Activated CD8-positive, alpha-beta T cell treated with anti-CD3 and anti-CD28 coated beads for 36 hours (primary cell): ENCODE measurements around the gene NAALADL2. TPM values are rescaled to one million over a fixed set of nuclear protein-coding genes. Genes with fewer than 3 reads are reported as not detected.

Experiments used
- ATAC-seq: fragments of 200-7000 bp; cut with Tn5 transposase; one replicate; pipeline ENCODE4 v1.10.0; 2021; ENCODE audit warnings: mild to moderate bottlenecking, moderate library complexity
- CTCF ChIA-PET: fragments of 350-600 bp; sonication (Branson Sonifier 250); formaldehyde crosslinking; loops from one replicate; lab custom pipeline; 2021; ENCODE audit warnings: antibody characterized with exemption; lab: Charles Lee
- POLR2A ChIA-PET: fragments of 350-600 bp; sonication (Branson Sonifier 250); formaldehyde crosslinking; loops from one replicate; lab custom pipeline; 2021; ENCODE audit warnings: antibody characterized with exemption; lab: Charles Lee
- DNase-seq: peaks from one replicate; pipeline ENCODE4 v3.0.0-alpha.2; 2020
- H3K27ac Mint-ChIP-seq: one replicate; pipeline ENCODE4 v1.8.0; 2021; ENCODE audit warnings: mild to moderate bottlenecking, mixed read lengths
- H3K27me3 Mint-ChIP-seq: one replicate; pipeline ENCODE4 v1.8.0; 2021; ENCODE audit warnings: mixed read lengths
- H3K36me3 Mint-ChIP-seq: one replicate; pipeline ENCODE4 v1.8.0; 2021; ENCODE audit warnings: low read depth, mixed read lengths
- H3K4me1 Mint-ChIP-seq: one replicate; pipeline ENCODE4 v1.8.0; 2021; ENCODE audit warnings: low read depth, mixed read lengths
- H3K4me3 Mint-ChIP-seq: one replicate; pipeline ENCODE4 v1.8.0; 2021; ENCODE audit warnings: mild to moderate bottlenecking, moderate library complexity, mixed read lengths
- H3K9me3 Mint-ChIP-seq: one replicate; pipeline ENCODE4 v1.8.0; 2021; ENCODE audit warnings: mixed read lengths
- intact Hi-C: fragments of 100-400 bp; cut with micrococcal nuclease; formaldehyde crosslinking; loops from one replicate; pipeline ENCODE4 v1.10.0; 2022
- total RNA-seq, 2 experiments: library from RNA; stranded (reverse); gene quantifications; one replicate each; pipeline ENCODE4 v1.2.3, GENCODE V29; 2021
- TF ChIP-seq, protein P1 (sequence below): fragments of 200-600 bp; IDR thresholded peaks from one replicate; pipeline ENCODE4 v1.8.0; 2022; ENCODE audit warnings: antibody characterized with exemption, mild to moderate bottlenecking

Gene NAALADL2
- total RNA-seq, 2 experiments from 2014 or later = 0.60 TPM; not detected in 1

DNA sequence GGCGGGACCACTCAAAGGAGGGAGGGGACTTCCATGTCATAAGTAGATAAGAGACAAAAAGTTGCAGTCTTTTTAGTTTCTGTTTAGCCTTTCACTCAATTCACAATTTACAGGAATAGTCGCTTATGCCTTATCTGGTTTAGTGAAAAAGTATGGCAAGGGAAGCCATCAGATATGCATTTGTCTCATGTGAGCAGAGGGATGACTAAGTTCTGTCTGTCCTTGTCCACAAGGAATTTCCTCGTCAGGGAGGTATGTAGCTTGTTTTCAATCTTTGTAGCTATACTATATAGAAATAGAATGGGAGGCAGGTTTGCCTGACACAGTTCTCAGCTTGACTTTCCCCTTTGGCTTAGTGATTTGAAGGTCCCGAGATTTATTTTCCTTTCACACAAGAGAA lies 882.8 kb downstream of the NAALADL2 start:
- H3K36me3 Mint-ChIP-seq = no peaks in the 10 kb centered on the region
- CTCF ChIA-PET = no interaction called here
- intact Hi-C loops = no loop called here
- no peak for DNase-seq
- H3K27ac Mint-ChIP-seq = no peak overlapping the region
- POLR2A ChIA-PET = no interaction called here
- TF ChIP-seq, protein P1, sequence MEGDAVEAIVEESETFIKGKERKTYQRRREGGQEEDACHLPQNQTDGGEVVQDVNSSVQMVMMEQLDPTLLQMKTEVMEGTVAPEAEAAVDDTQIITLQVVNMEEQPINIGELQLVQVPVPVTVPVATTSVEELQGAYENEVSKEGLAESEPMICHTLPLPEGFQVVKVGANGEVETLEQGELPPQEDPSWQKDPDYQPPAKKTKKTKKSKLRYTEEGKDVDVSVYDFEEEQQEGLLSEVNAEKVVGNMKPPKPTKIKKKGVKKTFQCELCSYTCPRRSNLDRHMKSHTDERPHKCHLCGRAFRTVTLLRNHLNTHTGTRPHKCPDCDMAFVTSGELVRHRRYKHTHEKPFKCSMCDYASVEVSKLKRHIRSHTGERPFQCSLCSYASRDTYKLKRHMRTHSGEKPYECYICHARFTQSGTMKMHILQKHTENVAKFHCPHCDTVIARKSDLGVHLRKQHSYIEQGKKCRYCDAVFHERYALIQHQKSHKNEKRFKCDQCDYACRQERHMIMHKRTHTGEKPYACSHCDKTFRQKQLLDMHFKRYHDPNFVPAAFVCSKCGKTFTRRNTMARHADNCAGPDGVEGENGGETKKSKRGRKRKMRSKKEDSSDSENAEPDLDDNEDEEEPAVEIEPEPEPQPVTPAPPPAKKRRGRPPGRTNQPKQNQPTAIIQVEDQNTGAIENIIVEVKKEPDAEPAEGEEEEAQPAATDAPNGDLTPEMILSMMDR = no peak
- H3K27me3 Mint-ChIP-seq = no peaks in the 10 kb centered on the region
- H3K4me1 Mint-ChIP-seq = no peaks in the 10 kb centered on the region
- H3K9me3 Mint-ChIP-seq = peaks cover 10% of the 10 kb centered on the region
- ATAC-seq = no peak
- no peak overlapping the region for H3K4me3 Mint-ChIP-seq

DNA sequence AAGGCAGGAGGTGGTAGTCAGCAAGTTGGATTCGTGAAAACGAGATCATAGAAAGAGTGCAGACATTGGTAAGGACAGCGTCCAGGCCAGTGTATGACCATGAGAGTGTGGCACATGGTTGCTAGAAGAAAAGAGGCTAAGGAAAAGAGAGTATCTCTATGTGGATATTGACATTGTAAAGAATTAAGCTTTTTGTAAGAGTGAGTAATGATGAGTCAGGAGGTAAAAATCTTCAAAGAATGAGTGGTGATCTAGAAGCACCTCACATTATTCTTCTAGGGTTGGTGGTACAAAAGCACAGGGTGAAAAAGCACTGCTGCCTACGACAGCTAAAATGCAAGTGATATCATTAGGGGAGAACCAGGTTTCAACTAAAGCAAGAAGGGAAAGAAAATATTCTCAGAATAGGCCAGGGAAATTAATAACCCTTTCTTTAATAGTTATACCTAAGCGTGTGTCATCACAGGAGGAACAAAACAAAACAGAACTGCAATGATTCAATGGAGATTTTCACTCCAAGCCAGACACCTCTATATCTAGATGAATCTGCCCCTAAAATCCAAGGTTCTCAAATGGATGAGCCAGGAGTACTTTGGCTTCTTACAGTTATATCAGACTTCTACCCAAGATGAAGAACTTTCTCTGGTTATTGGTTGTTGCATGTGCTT lies 884.7 kb downstream of the NAALADL2 start:
- ChIA-PET POLR2A (no interaction called here), CTCF (no interaction called here)
- H3K4me3 Mint-ChIP-seq = no peak overlapping the region
- H3K4me1 Mint-ChIP-seq = no peaks in the 10 kb centered on the region
- no peaks in the 10 kb centered on the region for H3K27me3 Mint-ChIP-seq
- ATAC-seq (no peak), DNase-seq (no peak)
- H3K9me3 Mint-ChIP-seq = peaks cover 10% of the 10 kb centered on the region
- intact Hi-C loops = no loop called here
- TF ChIP-seq, protein P1 = no peak
- no peak overlapping the region for H3K27ac Mint-ChIP-seq
- no peaks in the 10 kb centered on the region for H3K36me3 Mint-ChIP-seq

DNA sequence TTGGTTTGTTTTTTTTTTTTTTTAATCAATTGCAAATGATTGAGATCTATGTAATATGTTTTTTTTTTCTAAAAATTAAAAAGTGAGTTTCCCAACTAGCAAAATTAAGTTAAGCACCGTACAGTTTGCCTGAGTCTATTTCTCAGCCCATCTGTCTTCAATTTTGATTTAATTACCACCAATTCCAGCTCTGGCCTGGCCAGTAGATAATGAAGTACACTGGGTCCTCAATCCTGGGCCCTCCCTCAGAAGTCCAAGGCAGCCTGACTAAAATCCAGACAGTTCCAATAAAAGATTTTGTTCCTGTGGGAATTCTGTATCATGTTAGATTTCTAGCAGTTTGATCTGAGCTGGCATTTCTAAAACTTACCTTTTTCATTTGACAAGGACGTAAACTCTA lies 887.2 kb downstream of the NAALADL2 start:
- H3K4me1 Mint-ChIP-seq = no peaks in the 10 kb centered on the region
- no peaks in the 10 kb centered on the region for H3K27me3 Mint-ChIP-seq
- no peak for DNase-seq
- no peak overlapping the region for H3K27ac Mint-ChIP-seq
- ChIA-PET CTCF (no interaction called here), POLR2A (no interaction called here)
- no peak overlapping the region for H3K4me3 Mint-ChIP-seq
- intact Hi-C loops = no loop called here
- H3K36me3 Mint-ChIP-seq = no peaks in the 10 kb centered on the region
- no peak for ATAC-seq
- H3K9me3 Mint-ChIP-seq = peaks cover 9% of the 10 kb centered on the region
- TF ChIP-seq, protein P1 = no peak

DNA sequence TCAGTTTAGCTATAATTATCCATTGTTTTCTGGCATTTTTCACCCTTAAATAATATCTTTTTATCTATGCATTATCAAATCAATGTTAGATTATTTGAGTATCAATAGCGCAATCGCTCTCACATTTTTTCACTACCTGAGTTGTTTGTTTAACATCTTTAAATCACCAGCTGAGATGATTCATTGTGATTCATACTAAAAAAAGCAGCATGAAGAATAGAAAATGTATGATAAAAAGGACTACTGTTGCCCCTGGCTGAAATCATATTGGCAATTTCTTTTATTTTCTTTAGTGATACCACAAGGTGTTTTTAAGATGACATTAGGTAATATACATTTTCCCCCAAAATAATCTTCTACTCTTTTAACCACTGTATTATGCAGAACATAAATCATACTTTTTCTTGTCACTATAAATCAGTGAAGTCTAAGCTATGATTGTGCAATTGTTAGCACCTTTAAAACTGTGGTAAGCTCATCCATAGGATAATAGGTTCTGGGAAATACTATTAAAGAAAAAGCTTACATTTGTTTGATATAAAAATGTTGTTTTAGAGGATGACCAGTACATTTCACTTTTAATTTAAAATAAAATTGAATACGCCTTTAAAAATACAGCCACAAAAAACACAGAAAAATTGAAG lies 889.1 kb downstream of the NAALADL2 start:
- TF ChIP-seq, protein P1 = no peak
- POLR2A ChIA-PET = no interaction called here
- intact Hi-C loops = no loop called here
- Mint-ChIP-seq H3K27ac (no peak overlapping the region), H3K27me3 (no peaks in the 10 kb centered on the region), H3K4me1 (no peaks in the 10 kb centered on the region), H3K9me3 (peaks cover 5% of the 10 kb centered on the region), H3K36me3 (no peaks in the 10 kb centered on the region), H3K4me3 (no peak overlapping the region)
- CTCF ChIA-PET = no interaction called here
- no peak for DNase-seq
- no peak for ATAC-seq

DNA sequence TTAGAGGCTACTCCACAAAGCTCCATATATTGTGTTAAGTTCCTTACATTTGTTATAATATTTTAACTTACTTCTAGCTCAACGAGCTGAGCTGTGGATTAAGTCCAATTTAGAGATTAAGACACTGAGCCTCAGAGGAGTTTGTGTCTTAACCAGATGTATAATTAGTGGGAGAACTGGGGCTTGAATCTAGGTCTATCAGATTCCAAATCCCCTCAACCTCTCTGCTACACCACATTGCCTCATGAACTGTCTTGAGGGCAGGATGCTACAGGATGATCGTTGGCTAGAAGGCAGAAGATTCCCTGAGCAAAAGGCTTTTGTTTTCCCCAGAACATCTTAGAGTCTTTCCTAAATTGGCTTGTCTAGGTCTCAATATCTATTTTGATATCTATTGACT lies 890.8 kb downstream of the NAALADL2 start:
- no peak overlapping the region for H3K27ac Mint-ChIP-seq
- no peaks in the 10 kb centered on the region for H3K36me3 Mint-ChIP-seq
- ChIA-PET POLR2A (no interaction called here), CTCF (no interaction called here)
- TF ChIP-seq, protein P1 = no peak
- no peak overlapping the region for H3K4me3 Mint-ChIP-seq
- H3K4me1 Mint-ChIP-seq = no peaks in the 10 kb centered on the region
- DNase-seq (no peak), ATAC-seq (no peak)
- no peaks in the 10 kb centered on the region for H3K27me3 Mint-ChIP-seq
- H3K9me3 Mint-ChIP-seq = no peaks in the 10 kb centered on the region
- intact Hi-C loops = no loop called here
